HL-60/S4 (cell line): ENCODE measurements around the gene GNB5.
"Not testable (repeated sequence)": the region's sequence is repeated elsewhere in the genome, so short reads cannot be mapped to it uniquely, and the experiment has no call there.

ENCODE experiments used
- in situ Hi-C: fragments of 300-500 bp; cut with MboI; formaldehyde crosslinking; loops from 2 replicates; pipeline ENCODE4 v1.14.3; 2022; ENCODE audit warnings: low sequenced_read_pairs

The GNB5 gene

GRCh38 chr15:52171807-52172206 lies 19.4 kb downstream of the GNB5 start:
- in situ Hi-C loops, result no loop called here

GRCh38 chr15:52171386-52171785 lies 19.8 kb downstream of the GNB5 start:
- in situ Hi-C loops, result no loop called here

GRCh38 chr15:52170199-52170598 lies 21.0 kb downstream of the GNB5 start:
- in situ Hi-C loops, result not testable (repeated sequence)

- in situ Hi-C loops, result not testable (repeated sequence)
Observed at GRCh38 chr15:52165494-52166131, 25.6 kb downstream of the GNB5 start.

GRCh38 chr15:52164631-52165265 lies 26.4 kb downstream of the GNB5 start:
- in situ Hi-C loops, result no loop called here

- in situ Hi-C loops, result no loop called here
Observed at GRCh38 chr15:52163321-52164190, 27.6 kb downstream of the GNB5 start.

- in situ Hi-C loops, result no loop called here
Observed at GRCh38 chr15:52162876-52163275, 28.3 kb downstream of the GNB5 start.

- in situ Hi-C loops, result no loop called here
Observed at GRCh38 chr15:52162260-52162659, 28.9 kb downstream of the GNB5 start.

GRCh38 chr15:52161406-52161966 lies 29.7 kb downstream of the GNB5 start:
- in situ Hi-C loops, result no loop called here

GRCh38 chr15:52159645-52160044 lies 31.5 kb downstream of the GNB5 start:
- in situ Hi-C loops, result no loop called here

- in situ Hi-C loops, result no loop called here
Observed at GRCh38 chr15:52158084-52158765, 33.0 kb downstream of the GNB5 start.

- in situ Hi-C loops, result no loop called here
Observed at GRCh38 chr15:52155878-52156277, 35.3 kb downstream of the GNB5 start.

GRCh38 chr15:52154896-52155865 lies 36.0 kb downstream of the GNB5 start:
- in situ Hi-C loops, result no loop called here

GRCh38 chr15:52153900-52154895 lies 37.0 kb downstream of the GNB5 start:
- in situ Hi-C loops, result no loop called here

- in situ Hi-C loops, result no loop called here
Observed at GRCh38 chr15:52151353-52151752, 39.8 kb downstream of the GNB5 start.

- in situ Hi-C loops, result no loop called here
Observed at GRCh38 chr15:52150871-52151270, 40.3 kb downstream of the GNB5 start.

GRCh38 chr15:52150043-52150825 lies 41.0 kb downstream of the GNB5 start:
- in situ Hi-C loops, result no loop called here

- in situ Hi-C loops, result no loop called here
Observed at GRCh38 chr15:52148403-52148802, 42.8 kb downstream of the GNB5 start.
